AML-193 (cell line): Measurements from ENCODE around the gene GRIN1.

ENCODE experiments used
- DNase-seq, 2 experiments: peaks; one replicate each; lab custom pipeline; 2025; lab: John Stamatoyannopoulos, UW

The GRIN1 gene

DNA sequence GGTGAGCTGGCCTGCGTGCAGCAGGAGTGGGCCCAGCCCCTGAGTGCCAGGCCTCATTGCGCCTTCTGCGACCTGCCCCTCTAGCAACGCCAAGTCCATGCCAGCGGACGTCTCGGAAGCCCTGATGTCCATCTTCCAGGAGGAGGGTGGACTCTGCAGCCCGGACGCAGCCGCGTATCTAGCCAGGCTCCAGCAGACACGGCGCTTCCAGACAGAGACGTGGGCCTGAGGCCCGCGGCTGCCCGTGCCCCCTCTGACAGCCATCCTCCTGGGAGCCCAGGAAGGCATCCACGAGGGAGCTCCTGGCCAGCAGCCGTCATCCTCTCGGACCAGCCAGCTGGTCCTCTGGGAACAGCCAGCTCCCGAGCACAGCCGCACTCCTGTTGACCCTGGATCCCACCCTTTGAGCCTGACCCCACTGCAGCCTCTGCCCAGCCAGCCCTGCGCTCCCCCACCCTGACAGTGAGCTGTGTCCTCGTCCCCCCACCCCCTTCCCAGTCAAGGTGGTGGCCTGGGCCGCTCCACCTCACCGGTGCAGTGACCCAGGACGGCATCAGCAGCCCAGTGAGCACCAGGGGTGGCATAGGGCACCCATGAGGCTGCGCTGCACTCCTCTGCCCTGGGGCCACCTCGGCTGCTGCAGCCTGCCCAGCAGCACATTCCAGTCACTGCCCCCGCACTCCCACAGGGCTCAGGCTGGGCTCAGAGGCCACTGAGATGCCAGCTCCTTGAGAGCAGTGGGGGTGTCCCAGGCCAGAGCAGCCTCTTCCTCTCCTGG lies 77.4 kb downstream of the GRIN1 start:
- DNase-seq, result no peak

DNA sequence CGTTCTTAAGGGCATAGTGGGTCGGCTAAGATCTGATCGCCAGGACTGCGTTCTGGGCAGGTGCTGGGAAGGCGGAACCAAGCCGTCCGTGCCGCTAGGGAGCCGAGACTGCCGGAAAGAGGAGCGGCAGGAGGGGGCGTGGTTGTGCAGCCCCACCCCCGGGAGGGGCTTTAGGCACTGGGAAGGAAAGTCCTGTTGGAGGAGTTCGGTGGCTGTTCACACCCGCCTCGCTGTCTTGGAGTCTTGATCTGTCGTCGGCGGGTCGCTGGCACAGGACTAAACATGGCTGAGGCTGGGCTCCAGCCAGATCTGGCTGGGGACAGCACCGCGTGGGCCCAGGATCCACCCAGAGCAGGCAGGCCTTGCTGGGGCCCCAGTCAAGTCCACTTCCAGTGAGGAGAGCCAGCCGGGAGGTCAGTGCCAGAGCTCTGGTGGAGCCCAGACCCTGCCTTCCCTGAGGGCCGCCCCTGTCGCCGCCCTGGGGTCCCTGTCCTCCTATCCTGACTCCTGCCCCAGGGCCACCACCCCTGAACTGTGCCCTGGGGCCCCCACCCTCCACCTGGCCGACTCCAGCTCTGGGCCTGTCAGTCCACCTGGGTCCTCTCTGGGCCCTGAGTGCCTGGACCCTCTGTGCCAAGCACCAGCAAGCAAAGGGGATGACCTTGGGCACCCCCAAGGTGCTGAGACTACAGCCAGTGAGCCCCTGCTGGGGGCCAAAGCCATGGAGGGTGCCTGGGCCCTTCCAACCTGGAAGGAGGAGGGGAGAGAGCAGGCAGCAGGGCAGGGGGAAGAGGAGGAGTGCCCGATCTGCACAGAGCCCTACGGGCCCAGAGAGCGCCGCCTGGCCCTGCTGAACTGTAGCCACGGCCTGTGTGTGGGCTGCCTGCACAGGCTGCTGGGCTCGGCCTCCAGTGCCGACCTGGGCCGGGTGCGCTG lies 78.6 kb downstream of the GRIN1 start:
- DNase-seq, result no peak

DNA sequence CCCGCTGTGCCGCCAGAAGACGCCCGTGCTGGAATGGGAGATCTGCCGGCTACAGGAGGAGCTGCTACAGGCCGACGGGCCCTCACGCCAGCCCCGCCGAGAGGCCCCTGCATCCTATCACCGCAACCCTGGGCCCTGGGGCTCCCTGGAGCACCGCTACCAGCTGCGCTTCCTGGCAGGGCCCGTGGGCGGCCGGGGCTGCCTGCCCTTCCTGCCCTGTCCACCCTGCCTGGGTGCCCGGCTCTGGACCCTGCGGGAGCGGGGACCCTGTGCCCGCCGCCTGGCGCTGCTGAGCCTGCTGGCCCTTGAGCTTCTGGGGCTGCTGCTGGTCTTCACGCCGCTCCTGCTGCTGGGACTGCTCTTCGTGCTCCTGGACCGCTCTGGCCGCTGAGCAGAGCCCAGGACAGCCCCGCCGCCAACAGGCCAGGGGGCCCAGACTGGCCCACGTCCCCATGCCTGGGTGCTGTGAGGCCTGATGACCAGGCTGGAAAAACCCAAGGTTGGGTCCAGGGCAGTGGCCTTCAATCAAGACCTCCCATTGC lies 79.3 kb downstream of the GRIN1 start:
- DNase-seq, result no peak
